ENCODE data around the gene ATP13A1. TPM values are rescaled to one million over a fixed set of nuclear protein-coding genes. Genes with fewer than 3 reads are reported as not detected.

The ATP13A1 gene
- total and polyA plus RNA-seq, 2 of the 8 experiments (the other 6 are each of a cell fraction or from before 2014, with no cell fraction given), result 33.0 to 64.2 TPM

DNA sequence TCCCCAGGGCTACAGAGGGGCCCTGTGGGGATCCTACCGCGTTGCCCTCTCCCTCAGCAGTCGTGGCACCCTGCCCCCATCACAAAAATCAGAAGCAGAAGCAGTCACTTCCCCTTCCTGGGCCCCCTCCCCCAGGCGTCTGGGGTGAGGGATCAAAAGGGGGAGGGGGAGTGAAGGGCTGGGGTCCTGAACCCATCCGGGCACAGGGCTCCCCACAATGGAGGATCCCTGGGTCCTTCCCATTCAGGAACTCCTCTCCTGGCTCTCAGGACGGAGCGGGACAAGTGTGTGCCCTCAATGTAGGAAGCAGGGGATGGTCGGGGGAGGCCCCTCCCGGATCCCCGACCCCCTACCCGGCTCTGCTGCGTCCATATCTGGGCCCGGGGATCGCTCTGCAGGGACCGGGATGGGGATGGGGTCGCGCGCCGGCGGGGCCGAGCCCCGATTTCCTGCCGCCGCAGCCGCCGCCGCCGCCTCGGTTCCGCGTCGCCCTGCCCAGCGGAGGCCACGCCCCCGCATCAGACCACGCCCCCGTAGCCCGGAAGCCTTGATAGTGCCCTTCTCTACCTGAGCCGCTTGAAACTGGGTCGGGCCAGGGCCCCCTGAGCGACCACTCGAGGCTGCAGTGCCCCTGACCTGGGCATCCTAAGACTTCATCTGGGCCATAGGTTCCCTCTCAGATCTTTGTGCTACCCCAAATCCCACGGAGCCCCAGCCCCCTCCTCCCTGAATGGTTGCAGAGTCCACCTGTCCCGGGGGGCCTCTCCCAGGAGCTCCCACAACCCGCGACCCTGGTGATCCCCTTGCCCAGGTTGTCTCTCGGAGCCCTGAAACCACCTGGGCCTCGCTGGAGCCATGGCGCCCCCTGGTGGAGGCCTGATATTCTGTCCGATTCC is 20.1 kb downstream of the ATP13A1 start, which contains the start of gene GMIP (continued):
- peak; percentile 40 for TF ChIP-seq ASH2L (IDR thresholded peaks at IDR 0.05; ENCODE audit: low read length)
- TF ChIP-seq SUZ12 (IDR thresholded peaks at IDR 0.05; ENCODE audit: low read length), result no peak
- TF ChIP-seq NANOG (IDR thresholded peaks at IDR 0.05; ENCODE audit: insufficient read depth, low read depth, low read length, poor library complexity, severe bottlenecking), result no peak
- peak; percentile 40; the same call in 1 of the 2 replicates for TF ChIP-seq SP4 (IDR thresholded peaks at IDR 0.05; ENCODE audit: low read length)
- TF ChIP-seq RFX5 (IDR thresholded peaks at IDR 0.05; ENCODE audit: borderline replicate concordance, low read depth, low read length), result no peak
- no peak for TF ChIP-seq BCL11A (IDR thresholded peaks at IDR 0.05; ENCODE audit: low read depth in 2 of 2, low read length in 2 of 2)
- TF ChIP-seq JUND (IDR thresholded peaks at IDR 0.05; ENCODE audit: low read length), result no peak
- TF ChIP-seq TEAD4 (IDR thresholded peaks at IDR 0.05; ENCODE audit: low read depth, low read length), result 0 out of 2 replicates have a peak, but pooled peaks have one; percentile 4
- peak in 1 of 2 experiments; percentile 36; a peak in 1 of 4 replicates for TF ChIP-seq SIN3A (conservative IDR thresholded peaks at IDR 0.05 in 1 of 2, IDR thresholded peaks at IDR 0.05 in 1 of 2; ENCODE audit: low read depth in 1 of 2, low read length in 2 of 2)
- no peak for TF ChIP-seq SIX5 (IDR thresholded peaks at IDR 0.05; ENCODE audit: low read depth, low read length)
- TF ChIP-seq SAP30 (IDR thresholded peaks at IDR 0.05; ENCODE audit: insufficient read depth, insufficient replicate concordance, low read length), result no peak
- no peak for TF ChIP-seq JUN (IDR thresholded peaks at IDR 0.05; ENCODE audit: low read depth, low read length)
- TF ChIP-seq KDM1A (IDR thresholded peaks at IDR 0.05; ENCODE audit: borderline replicate concordance, low read length), result no peak
- TF ChIP-seq TAF7 (optimal IDR thresholded peaks at IDR 0.05; ENCODE audit: borderline replicate concordance, low read depth, low read length), result peak; percentile 35
- TF ChIP-seq TCF12 (IDR thresholded peaks at IDR 0.05; ENCODE audit: low read depth, low read length), result peak; percentile 67; the same call in 1 of the 2 replicates
- TF ChIP-seq, protein P1, sequence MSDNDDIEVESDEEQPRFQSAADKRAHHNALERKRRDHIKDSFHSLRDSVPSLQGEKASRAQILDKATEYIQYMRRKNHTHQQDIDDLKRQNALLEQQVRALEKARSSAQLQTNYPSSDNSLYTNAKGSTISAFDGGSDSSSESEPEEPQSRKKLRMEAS (IDR thresholded peaks at IDR 0.05), result no peak
- TF ChIP-seq PHF8 (conservative IDR thresholded peaks at IDR 0.05; ENCODE audit: low read depth, low read length), result peak; percentile 65
- TF ChIP-seq, protein P2, sequence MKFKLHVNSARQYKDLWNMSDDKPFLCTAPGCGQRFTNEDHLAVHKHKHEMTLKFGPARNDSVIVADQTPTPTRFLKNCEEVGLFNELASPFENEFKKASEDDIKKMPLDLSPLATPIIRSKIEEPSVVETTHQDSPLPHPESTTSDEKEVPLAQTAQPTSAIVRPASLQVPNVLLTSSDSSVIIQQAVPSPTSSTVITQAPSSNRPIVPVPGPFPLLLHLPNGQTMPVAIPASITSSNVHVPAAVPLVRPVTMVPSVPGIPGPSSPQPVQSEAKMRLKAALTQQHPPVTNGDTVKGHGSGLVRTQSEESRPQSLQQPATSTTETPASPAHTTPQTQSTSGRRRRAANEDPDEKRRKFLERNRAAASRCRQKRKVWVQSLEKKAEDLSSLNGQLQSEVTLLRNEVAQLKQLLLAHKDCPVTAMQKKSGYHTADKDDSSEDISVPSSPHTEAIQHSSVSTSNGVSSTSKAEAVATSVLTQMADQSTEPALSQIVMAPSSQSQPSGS (IDR thresholded peaks at IDR 0.05; ENCODE audit: low read length), result no peak
- TF ChIP-seq, protein P3, sequence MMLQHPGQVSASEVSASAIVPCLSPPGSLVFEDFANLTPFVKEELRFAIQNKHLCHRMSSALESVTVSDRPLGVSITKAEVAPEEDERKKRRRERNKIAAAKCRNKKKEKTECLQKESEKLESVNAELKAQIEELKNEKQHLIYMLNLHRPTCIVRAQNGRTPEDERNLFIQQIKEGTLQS (IDR thresholded peaks at IDR 0.05; ENCODE audit: insufficient read depth, low read depth, low read length), result no peak
- TF ChIP-seq EP300 (IDR thresholded peaks at IDR 0.05; ENCODE audit: borderline replicate concordance in 1 of 2, low read depth in 2 of 2, low read length in 2 of 2), result no peak
